Middle frontal gyrus (tissue), 1 donor: Measurements from ENCODE around the gene SORCS2.

Experiments used
- DNase-seq: peaks from one replicate; pipeline ENCODE4 v3.0.0-alpha.2; 2015; ENCODE audit warnings: low spot score; ENCODE audit errors: extremely low spot score

SORCS2 gene

DNA sequence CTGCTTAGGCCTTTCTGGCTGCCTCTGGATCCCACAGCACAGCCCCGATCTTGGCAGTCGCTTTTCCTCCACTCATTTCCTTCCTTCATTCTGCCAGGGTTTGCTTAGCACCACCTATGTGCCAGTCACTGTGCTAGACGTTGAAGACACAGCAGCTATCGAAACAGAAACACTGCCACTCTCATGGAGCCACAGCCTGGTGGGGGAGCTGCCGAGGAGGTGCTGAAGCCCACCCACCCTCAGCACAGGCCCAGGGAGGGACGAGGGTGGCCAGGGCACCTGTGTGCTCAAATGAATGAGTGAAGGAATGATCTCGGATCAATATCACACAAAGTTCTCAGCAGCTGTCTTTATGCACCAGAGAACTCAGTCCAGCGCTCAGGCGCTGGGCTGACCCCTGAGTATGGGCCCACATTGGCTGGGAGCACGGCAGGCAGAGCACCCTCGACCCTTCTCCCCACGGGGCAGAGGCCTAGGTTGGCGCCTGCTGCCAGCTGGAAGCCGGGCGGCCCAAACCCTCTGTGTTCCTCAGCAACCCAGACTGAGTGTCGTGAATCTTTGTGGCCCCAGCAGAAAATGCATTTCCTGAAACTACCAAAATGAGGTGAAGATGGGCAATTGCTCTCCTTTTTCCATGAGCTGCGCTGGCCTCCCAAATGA lies 108.9 kb downstream of the SORCS2 start:
- DNase-seq, result no peak

DNA sequence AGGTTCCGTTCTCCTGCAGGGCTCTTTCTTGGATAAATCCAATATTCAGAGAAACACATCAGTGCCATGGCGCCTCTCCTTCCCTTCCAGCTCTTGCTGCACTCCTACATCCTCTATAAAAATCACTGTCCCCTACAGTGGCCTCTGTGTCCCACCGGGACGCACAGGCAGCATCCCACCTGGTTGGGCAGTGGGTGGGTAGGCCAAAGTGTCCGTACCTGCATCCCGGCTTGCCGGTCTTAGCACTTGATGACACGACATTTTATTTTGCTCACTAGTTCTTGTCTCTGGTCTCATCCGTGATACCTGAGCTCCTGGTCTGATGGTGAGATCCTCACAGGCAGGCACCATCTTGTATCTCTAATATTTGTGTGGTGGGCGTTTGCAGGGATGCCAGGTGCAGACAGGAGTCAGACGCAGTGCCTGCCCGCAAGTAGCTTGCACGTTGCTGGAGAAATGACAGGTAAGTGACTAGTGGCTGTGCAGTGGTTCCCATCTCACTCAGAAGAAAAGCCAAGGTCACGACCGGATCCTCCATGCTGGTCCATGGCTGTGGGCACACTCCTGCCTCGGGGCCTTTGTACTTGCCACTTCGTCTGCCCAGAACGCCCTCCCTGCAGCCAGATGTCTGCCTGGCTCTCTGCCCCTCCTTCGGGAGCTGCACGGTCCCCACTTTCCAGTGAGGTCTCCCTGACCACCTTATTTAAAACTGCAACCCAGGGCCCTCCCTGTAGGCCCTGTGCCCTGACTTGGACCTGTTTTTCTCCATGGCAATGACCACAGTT lies 109.7 kb downstream of the SORCS2 start:
- DNase-seq, result no peak

- DNase-seq, result no peak
Measured at GRCh38 chr4:7302781-7303404, 110.6 kb downstream of the SORCS2 start.

- DNase-seq, result no peak
Measured at GRCh38 chr4:7303561-7303960, 111.2 kb downstream of the SORCS2 start.

- no peak for DNase-seq
Measured at GRCh38 chr4:7304436-7304835, 112.1 kb downstream of the SORCS2 start.

DNA sequence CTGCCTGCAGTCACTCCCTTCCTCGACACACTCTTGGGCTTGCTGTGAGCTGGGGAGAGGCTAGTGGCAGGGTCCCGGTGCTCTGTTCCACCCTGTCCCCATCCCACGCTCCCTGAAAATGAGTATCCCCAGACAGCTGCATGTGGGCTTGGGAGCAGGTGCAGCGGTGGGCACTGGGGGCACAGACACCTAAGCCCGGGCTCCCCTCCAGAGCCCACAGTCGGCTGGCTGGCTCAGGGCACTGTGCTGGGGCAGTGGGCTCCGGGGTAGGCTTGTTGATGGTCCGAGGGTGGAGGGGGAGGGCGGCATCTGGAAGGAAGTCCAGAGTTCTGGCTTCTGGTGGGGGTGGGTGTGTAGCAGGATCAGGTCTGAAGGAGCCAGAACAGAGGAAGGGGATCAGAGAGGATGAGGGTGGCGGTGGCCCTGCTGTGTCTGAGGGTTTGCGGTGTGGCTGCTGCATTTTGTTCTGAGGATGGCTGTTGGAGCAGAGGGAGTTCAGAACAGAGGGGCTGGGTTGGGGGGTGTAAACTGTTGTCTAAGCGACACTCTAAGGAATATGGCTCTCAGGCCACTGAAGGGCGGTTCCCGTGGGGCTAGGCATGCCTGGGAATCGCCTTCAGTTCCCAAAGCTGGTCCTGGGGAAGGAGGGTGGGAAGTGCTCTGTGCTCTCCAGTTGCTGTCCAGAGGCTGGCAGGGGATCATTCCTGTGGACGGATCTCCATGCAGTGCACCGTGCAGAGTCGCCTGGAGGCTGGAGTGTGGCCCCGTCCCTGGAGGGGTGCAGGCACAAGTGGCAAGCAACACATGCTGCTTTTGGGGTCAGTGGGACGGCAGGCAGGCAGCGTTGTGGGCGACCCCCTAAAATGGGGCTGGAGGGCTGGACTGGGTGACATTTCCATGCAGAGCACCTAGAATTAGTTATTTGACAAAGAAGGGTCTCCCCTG lies 114.0 kb downstream of the SORCS2 start:
- no peak for DNase-seq

DNA sequence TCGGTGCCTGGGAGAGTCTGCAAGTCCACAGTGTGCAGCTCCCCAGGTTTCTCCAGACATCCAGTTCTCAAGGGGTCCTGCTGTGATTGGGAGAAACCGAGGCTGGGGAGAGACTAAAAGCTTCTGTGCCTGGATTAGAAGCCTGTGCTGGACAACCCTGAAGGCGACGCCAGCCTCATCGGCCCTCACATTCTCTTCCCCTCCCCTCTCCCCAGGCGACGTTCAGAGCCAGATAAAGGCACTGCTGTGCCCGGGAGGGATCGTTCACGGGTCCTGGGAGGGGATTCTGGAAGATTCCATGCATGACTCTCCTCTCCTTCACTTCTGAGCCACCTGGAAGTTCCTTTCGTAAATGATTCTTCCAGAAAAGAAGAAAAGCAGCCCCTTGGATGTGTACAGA lies 114.6 kb downstream of the SORCS2 start:
- DNase-seq, result no peak

GRCh38 chr4:7307394-7308099 lies 115.2 kb downstream of the SORCS2 start:
- no peak for DNase-seq

GRCh38 chr4:7309181-7309580 lies 116.8 kb downstream of the SORCS2 start:
- DNase-seq, result no peak

DNA sequence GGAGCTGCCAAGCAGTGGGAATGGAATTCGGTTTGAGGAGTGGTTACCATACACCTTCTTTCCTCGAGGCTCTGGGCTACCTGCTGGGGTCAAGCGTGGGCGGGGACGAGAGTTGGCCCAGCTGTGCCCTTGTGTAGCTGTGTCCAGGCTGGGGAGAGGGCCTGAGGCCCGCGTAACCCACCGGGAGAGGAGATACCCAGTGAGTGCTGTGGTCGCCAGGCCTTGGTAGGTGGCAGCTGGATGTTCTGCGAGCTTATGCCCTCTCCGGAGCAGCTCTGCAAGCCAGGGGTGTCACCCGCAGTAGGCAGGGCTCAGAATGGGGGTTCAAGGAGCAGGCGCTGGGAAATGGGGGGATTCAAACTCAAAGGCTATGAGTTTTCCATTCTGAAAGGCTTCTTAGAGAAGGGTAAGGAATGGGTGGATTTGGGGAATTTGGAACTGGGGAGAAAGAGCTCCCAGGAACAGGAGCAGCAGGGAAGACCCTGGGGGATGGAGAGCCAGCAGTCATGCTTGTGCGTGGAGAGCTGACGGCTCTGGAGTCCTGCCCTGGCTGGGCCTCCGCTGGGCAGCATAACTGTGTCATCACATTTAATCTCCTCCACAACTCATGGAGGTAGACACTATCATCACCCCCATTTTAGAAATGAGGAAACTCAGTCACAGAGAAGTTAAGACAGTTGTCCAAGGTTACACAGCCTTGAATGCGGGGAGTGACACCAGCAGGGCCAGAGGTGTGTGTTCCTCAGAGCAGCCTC lies 117.5 kb downstream of the SORCS2 start:
- DNase-seq, result no peak

DNA sequence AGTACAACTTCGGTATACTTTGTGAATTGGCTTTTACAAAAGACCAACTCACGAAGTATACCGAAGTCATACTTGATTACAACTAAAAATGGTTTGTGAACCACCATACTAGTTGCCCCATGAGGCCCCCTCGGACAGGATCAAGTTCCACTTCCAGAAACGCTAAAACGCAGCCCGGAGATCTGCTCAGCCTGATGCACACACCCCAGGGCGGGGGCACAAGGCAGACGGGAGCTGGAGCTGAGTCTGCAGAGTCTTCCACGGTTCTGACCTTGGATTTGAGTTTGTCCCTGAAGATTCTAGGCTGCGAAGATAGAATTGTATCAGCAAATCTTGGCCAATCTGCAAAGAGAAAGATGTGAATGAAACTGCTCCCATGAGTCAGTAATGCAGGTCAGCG lies 118.1 kb downstream of the SORCS2 start:
- no peak for DNase-seq

GRCh38 chr4:7311205-7311604 lies 118.9 kb downstream of the SORCS2 start:
- DNase-seq, result no peak

DNA sequence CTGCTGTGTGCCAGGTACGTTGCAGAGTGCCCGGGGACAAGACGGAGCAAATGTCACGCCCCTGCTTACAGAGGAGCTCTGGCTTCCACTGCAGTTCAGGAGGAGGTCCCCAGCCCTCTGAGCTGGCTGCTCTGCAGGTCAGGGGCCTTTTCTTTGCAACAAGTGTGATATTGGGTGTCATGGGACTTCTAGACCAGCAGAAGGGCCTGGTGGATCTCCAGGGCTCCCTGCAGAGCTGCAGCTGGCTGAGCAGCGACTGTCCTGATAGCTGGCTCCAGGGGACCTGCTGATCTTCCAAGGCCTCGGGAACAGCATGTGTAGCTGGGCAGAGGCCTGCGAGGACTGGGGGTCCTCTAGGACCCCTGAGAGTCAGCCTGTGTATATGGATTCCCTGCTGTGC lies 120.4 kb downstream of the SORCS2 start:
- DNase-seq, result no peak

- no peak for DNase-seq
Measured at GRCh38 chr4:7313347-7313811, 121.0 kb downstream of the SORCS2 start.

- no peak for DNase-seq
Measured at GRCh38 chr4:7313991-7314390, 121.7 kb downstream of the SORCS2 start.

- no peak for DNase-seq
Measured at GRCh38 chr4:7315286-7315685, 122.9 kb downstream of the SORCS2 start.

DNA sequence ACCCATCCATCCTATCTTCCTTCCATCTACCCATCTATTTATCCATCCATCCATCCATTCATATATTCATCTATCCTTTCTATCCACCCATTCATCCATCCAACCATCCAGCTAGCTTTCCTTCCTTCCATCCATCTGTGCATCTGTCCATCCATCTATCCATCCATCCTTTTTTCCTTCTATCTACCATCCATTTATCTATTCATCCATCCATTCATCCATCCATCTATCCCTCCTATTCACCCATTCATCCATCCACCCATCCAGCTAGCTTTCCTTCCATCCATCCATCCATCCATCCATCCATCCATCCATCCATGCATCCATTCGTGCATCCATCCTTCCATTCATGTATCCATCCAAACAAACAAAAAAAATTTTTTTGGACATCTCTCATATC lies 123.6 kb downstream of the SORCS2 start:
- DNase-seq, result no peak

GRCh38 chr4:7319024-7319423 lies 126.7 kb downstream of the SORCS2 start:
- no peak for DNase-seq

GRCh38 chr4:7320206-7320797 lies 128.0 kb downstream of the SORCS2 start:
- DNase-seq, result no peak
